Left kidney (tissue), 2 donors: ENCODE data around the gene MYRFL. TPM values are rescaled to one million over a fixed set of nuclear protein-coding genes. Genes with fewer than 3 reads are reported as not detected.
"Not testable (repeated sequence)": the region's sequence is repeated elsewhere in the genome, so short reads cannot be mapped to it uniquely, and the experiment has no call there.

Source experiments
- DNase-seq: peaks from one replicate; pipeline ENCODE4 v3.0.0-alpha.2; 2013
- polyA plus RNA-seq: library from polyadenylated mRNA; unstranded; fragments of 120-200 nt; gene quantifications from one replicate; pipeline ENCODE4 v1.2.1, GENCODE V29; 2013; ENCODE audit not compliant: insufficient read length

MYRFL gene
- polyA plus RNA-seq, 1 donor = 7.1 TPM

- no peak for DNase-seq
These were observed 163.7 kb downstream of the MYRFL start for GRCh38 chr12:69988481-69989321.

- DNase-seq = no peak
These were observed 166.8 kb downstream of the MYRFL start for GRCh38 chr12:69991690-69992288.

- no peak for DNase-seq
These were observed 168.4 kb downstream of the MYRFL start for GRCh38 chr12:69993433-69993832.

GRCh38 chr12:69994086-69994485 is 169.1 kb downstream of the MYRFL start:
- DNase-seq = not testable (repeated sequence)

GRCh38 chr12:69994724-69995173 is 169.7 kb downstream of the MYRFL start:
- DNase-seq = no peak

- DNase-seq = no peak
These were observed 171.2 kb downstream of the MYRFL start for GRCh38 chr12:69996241-69996640.

- no peak for DNase-seq
These were observed 171.7 kb downstream of the MYRFL start for GRCh38 chr12:69996722-69997121.

GRCh38 chr12:69998011-69998410 is 173.0 kb downstream of the MYRFL start:
- DNase-seq = no peak

- DNase-seq = no peak
These were observed 173.9 kb downstream of the MYRFL start for GRCh38 chr12:69998922-69999321.

GRCh38 chr12:69999561-69999960 is 174.5 kb downstream of the MYRFL start:
- DNase-seq = no peak

- no peak for DNase-seq
These were observed 177.3 kb downstream of the MYRFL start for GRCh38 chr12:70002097-70002911.

- no peak for DNase-seq
These were observed 177.9 kb downstream of the MYRFL start for GRCh38 chr12:70002912-70003255.

- no peak for DNase-seq
These were observed 181.0 kb downstream of the MYRFL start for GRCh38 chr12:70005864-70006618.

- no peak for DNase-seq
These were observed 181.6 kb downstream of the MYRFL start for GRCh38 chr12:70006619-70006973.

GRCh38 chr12:70007687-70008086 is 182.7 kb downstream of the MYRFL start:
- no peak for DNase-seq

Other genes with a start within 250 kb of the MYRFL start
- gene CCT2, start 239.8 kb upstream of the MYRFL start, polyA plus RNA-seq = 288 TPM
- gene LRRC10, start 214.3 kb upstream of the MYRFL start, polyA plus RNA-seq = 0.08 TPM
- gene BEST3, start 125.9 kb upstream of the MYRFL start, polyA plus RNA-seq = 0.48 TPM
- gene RAB3IP, start 86.4 kb upstream of the MYRFL start, polyA plus RNA-seq = 81.7 TPM